K562 (cell line): Measurements from ENCODE around the gene GCNT2. TPM values are rescaled to one million over a fixed set of nuclear protein-coding genes. Genes with fewer than 3 reads are reported as not detected.

ENCODE experiments used
- FOXM1 ChIP-seq, 2 experiments: fragments of 450-650 bp in 1 of 2; sonication (generic) in 1 of 2; formaldehyde crosslinking in 1 of 2; IDR thresholded peaks; 2 replicates each; pipeline versions ENCODE4 v1.6.1 to v1.9.0; 2017 to 2022; ENCODE audit warnings: low read depth in 2 of 2, mild to moderate bottlenecking in 2 of 2, missing genetic modification reagents in 1 of 2, moderate library complexity in 1 of 2
- HEY1 ChIP-seq: fragments of 250-450 bp; sonication (Bioruptor Pico); IDR thresholded peaks from 2 replicates; pipeline ENCODE4 v1.5.0; 2020; ENCODE audit warnings: mild to moderate bottlenecking, moderate library complexity, borderline replicate concordance
- KAT2B ChIP-seq: IDR thresholded peaks from one replicate; pipeline ENCODE4 v1.6.1; 2012; ENCODE audit warnings: low read depth, mild to moderate bottlenecking, control low read depth, inconsistent platforms, low read length, moderate library complexity
- KLF10 ChIP-seq: fragments of 250-450 bp; sonication (Bioruptor Pico); IDR thresholded peaks from 2 replicates; pipeline ENCODE4 v1.6.1; 2021; ENCODE audit warnings: matching md5 sums
- MAFK ChIP-seq: IDR thresholded peaks from 2 replicates; pipeline ENCODE4 v1.6.1; 2011; ENCODE audit warnings: low read length, improper control_type of control experiment
- SP1 ChIP-seq: sonication (generic); formaldehyde crosslinking; IDR thresholded peaks from 2 replicates; pipeline ENCODE4 v1.8.1; 2022; ENCODE audit warnings: mild to moderate bottlenecking, missing genetic modification reagents
- SUPT5H ChIP-seq: fragments of 450-650 bp; IDR thresholded peaks from 2 replicates; pipeline ENCODE4 v1.6.1; 2016
- ZC3H8 ChIP-seq: fragments of 450-650 bp; IDR thresholded peaks from 2 replicates; pipeline ENCODE4 v1.6.1; 2017
- ZNF175 ChIP-seq: fragments of 200-800 bp; sonication (Bioruptor generic); IDR thresholded peaks from 2 replicates; pipeline ENCODE4 v1.6.1; 2016; ENCODE audit warnings: low read depth, mild to moderate bottlenecking, missing genetic modification characterization, missing compliant biosample characterization
- polyA plus RNA-seq, 8 experiments: library from polyadenylated mRNA; depleted of rRNA in 4 of 8; stranded (reverse) in 5 of 8; unstranded in 3 of 8; fragments of >200 nt; fragmentation: Nextera tagmentation in 2 of 8; fragmentation: Illumina TruSeq in 1 of 8; extraction: Ambion mirVana in 2 of 8; extraction: Trizol in 1 of 8; gene quantifications; 2 replicates each; pipeline versions ENCODE4 v1.2.1 to v1.2.3, GENCODE V29; 2011 to 2014; ENCODE audit warnings: inconsistent platforms in 1 of 8, missing spikeins in 1 of 8
- total RNA-seq, 7 experiments: library from RNA; depleted of rRNA in 6 of 7; stranded (reverse); fragments of >200 nt in 6 of 7; fragmentation: Illumina TruSeq in 2 of 7; extraction: Trizol in 2 of 7; gene quantifications; 2 replicates each; pipeline versions ENCODE4 v1.2.1 to v1.2.3, GENCODE V29; 2011 to 2021; ENCODE audit warnings: low replicate concordance in 1 of 7
- TF ChIP-seq, protein P1 (sequence below): IDR thresholded peaks from 2 replicates; pipeline ENCODE4 v1.6.1; 2016; ENCODE audit warnings: missing genetic modification characterization, missing compliant biosample characterization
- TF ChIP-seq, protein P2 (sequence below): fragments of 450-650 bp; formaldehyde crosslinking; IDR thresholded peaks from 2 replicates; pipeline ENCODE4 v1.4.0; 2022; ENCODE audit warnings: missing genetic modification characterization
- TF ChIP-seq, protein P3 (sequence below), 3 experiments: fragments of 200-800 bp in 1 of 3; fragments of 250-450 bp in 1 of 3; fragments of 450-650 bp in 1 of 3; sonication (Bioruptor Pico) in 1 of 3; sonication (Bioruptor generic) in 1 of 3; formaldehyde crosslinking in 1 of 3; IDR thresholded peaks; 2 replicates each; pipeline versions ENCODE4 v1.6.1 to v1.8.0; 2016 to 2022; ENCODE audit warnings: mild to moderate bottlenecking in 2 of 3, missing genetic modification characterization in 2 of 3, missing compliant biosample characterization in 1 of 3, moderate library complexity in 1 of 3
- TF ChIP-seq, protein P4 (sequence below): fragments of 450-650 bp; IDR thresholded peaks from 2 replicates; pipeline ENCODE4 v1.6.1; 2016; ENCODE audit warnings: mild to moderate bottlenecking
- TF ChIP-seq, protein P5 (sequence below): fragments of 450-650 bp; formaldehyde crosslinking; IDR thresholded peaks from 2 replicates; pipeline ENCODE4 v1.4.0; 2022; ENCODE audit warnings: missing genetic modification characterization
- TF ChIP-seq, protein P6 (sequence below): IDR thresholded peaks from 2 replicates; pipeline ENCODE4 v1.6.1; 2011; ENCODE audit not compliant: insufficient read length; ENCODE audit errors: extremely low read depth

The GCNT2 gene
- total and polyA plus RNA-seq, 9 of the 15 experiments (the other 6 are each of a cell fraction or from before 2014, with no cell fraction given) = 0.78 to 2.6 (median 1.6) TPM

DNA sequence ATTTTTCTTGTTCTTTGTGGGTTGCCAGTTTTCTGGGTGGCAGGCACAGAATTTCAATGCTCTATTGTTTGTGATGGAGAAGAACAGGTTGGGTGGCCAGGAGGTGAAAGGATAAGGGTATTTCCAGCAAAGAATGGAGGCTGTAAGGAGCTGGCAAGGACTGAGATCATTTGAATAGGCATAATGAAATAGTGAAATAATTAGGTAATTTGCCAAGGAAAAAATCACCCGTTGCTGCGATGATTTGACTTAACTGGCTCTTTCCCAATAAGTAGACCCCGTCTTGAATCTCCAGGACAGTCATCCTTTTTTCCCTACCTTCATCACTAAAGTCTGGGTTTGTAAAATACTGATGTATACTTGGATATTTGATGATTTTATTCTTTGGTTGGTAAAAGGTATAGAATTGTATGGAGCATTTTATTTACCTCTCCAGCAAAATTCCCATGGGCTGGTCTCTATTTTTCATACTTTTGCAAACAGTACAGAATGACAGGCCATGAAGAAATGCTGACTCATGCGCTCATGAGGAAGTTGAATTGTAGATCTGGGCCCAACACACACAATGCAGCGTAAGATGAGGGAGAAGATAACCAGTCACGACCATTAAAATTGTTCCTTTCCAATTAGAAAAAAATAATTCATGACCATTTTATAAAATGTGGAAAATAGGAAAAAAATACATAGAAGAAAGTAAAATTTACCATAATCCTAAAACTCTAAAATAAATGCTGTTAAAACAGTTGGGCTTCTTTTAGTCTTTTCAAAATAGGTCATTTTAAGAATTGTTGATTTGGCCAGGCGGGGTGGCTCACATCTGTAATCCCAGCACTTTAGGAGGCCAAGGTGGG, 2.4 kb upstream of the GCNT2 start (continued):
- peak; percentile 70; the same call in 1 of the 2 replicates for TF ChIP-seq FOXM1 (IDR thresholded peaks at IDR 0.05; ENCODE audit: low read depth)
- no peak for TF ChIP-seq FOXM1 (CRISPR knock-in tag; IDR thresholded peaks at IDR 0.05; ENCODE audit: low read depth)
- no peak for TF ChIP-seq ZC3H8
- peak; percentile 78 for TF ChIP-seq ZNF175
- TF ChIP-seq SP1 (CRISPR knock-in tag) = no peak
- TF ChIP-seq, protein P1, sequence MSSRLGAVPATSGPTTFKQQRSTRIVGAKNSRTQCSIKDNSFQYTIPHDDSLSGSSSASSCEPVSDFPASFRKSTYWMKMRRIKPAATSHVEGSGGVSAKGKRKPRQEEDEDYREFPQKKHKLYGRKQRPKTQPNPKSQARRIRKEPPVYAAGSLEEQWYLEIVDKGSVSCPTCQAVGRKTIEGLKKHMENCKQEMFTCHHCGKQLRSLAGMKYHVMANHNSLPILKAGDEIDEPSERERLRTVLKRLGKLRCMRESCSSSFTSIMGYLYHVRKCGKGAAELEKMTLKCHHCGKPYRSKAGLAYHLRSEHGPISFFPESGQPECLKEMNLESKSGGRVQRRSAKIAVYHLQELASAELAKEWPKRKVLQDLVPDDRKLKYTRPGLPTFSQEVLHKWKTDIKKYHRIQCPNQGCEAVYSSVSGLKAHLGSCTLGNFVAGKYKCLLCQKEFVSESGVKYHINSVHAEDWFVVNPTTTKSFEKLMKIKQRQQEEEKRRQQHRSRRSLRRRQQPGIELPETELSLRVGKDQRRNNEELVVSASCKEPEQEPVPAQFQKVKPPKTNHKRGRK (tag) = no peak
- no peak for TF ChIP-seq HEY1 (CRISPR knock-in tag)
- TF ChIP-seq, protein P2, sequence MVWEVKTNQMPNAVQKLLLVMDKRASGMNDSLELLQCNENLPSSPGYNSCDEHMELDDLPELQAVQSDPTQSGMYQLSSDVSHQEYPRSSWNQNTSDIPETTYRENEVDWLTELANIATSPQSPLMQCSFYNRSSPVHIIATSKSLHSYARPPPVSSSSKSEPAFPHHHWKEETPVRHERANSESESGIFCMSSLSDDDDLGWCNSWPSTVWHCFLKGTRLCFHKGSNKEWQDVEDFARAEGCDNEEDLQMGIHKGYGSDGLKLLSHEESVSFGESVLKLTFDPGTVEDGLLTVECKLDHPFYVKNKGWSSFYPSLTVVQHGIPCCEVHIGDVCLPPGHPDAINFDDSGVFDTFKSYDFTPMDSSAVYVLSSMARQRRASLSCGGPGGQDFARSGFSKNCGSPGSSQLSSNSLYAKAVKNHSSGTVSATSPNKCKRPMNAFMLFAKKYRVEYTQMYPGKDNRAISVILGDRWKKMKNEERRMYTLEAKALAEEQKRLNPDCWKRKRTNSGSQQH (CRISPR knock-in tag) = no peak
- TF ChIP-seq, protein P3, sequence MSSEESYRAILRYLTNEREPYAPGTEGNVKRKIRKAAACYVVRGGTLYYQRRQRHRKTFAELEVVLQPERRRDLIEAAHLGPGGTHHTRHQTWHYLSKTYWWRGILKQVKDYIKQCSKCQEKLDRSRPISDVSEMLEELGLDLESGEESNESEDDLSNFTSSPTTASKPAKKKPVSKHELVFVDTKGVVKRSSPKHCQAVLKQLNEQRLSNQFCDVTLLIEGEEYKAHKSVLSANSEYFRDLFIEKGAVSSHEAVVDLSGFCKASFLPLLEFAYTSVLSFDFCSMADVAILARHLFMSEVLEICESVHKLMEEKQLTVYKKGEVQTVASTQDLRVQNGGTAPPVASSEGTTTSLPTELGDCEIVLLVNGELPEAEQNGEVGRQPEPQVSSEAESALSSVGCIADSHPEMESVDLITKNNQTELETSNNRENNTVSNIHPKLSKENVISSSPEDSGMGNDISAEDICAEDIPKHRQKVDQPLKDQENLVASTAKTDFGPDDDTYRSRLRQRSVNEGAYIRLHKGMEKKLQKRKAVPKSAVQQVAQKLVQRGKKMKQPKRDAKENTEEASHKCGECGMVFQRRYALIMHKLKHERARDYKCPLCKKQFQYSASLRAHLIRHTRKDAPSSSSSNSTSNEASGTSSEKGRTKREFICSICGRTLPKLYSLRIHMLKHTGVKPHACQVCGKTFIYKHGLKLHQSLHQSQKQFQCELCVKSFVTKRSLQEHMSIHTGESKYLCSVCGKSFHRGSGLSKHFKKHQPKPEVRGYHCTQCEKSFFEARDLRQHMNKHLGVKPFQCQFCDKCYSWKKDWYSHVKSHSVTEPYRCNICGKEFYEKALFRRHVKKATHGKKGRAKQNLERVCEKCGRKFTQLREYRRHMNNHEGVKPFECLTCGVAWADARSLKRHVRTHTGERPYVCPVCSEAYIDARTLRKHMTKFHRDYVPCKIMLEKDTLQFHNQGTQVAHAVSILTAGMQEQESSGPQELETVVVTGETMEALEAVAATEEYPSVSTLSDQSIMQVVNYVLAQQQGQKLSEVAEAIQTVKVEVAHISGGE (CRISPR knock-in tag; IDR thresholded peaks at IDR 0.05) = peak in 1 of 3 experiments; percentile 27; a peak in 1 of 6 replicates
- TF ChIP-seq, protein P4, sequence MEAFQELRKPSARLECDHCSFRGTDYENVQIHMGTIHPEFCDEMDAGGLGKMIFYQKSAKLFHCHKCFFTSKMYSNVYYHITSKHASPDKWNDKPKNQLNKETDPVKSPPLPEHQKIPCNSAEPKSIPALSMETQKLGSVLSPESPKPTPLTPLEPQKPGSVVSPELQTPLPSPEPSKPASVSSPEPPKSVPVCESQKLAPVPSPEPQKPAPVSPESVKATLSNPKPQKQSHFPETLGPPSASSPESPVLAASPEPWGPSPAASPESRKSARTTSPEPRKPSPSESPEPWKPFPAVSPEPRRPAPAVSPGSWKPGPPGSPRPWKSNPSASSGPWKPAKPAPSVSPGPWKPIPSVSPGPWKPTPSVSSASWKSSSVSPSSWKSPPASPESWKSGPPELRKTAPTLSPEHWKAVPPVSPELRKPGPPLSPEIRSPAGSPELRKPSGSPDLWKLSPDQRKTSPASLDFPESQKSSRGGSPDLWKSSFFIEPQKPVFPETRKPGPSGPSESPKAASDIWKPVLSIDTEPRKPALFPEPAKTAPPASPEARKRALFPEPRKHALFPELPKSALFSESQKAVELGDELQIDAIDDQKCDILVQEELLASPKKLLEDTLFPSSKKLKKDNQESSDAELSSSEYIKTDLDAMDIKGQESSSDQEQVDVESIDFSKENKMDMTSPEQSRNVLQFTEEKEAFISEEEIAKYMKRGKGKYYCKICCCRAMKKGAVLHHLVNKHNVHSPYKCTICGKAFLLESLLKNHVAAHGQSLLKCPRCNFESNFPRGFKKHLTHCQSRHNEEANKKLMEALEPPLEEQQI = peak; percentile 91
- TF ChIP-seq, protein P5, sequence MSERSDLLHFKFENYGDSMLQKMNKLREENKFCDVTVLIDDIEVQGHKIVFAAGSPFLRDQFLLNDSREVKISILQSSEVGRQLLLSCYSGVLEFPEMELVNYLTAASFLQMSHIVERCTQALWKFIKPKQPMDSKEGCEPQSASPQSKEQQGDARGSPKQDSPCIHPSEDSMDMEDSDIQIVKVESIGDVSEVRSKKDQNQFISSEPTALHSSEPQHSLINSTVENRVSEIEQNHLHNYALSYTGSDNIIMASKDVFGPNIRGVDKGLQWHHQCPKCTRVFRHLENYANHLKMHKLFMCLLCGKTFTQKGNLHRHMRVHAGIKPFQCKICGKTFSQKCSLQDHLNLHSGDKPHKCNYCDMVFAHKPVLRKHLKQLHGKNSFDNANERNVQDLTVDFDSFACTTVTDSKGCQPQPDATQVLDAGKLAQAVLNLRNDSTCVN = no peak
- no peak for TF ChIP-seq SUPT5H
- TF ChIP-seq KLF10 (CRISPR knock-in tag) = no peak
- TF ChIP-seq KAT2B = no peak
- TF ChIP-seq MAFK = peak; percentile 99
- TF ChIP-seq, protein P6, sequence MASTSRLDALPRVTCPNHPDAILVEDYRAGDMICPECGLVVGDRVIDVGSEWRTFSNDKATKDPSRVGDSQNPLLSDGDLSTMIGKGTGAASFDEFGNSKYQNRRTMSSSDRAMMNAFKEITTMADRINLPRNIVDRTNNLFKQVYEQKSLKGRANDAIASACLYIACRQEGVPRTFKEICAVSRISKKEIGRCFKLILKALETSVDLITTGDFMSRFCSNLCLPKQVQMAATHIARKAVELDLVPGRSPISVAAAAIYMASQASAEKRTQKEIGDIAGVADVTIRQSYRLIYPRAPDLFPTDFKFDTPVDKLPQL = no peak
